Right kidney (tissue), 1 donor: ENCODE data around the gene SF3B2.
A peak's percentile ranks its signal among the peaks of the same experiment; 100 is the strongest.
"Not testable (repeated sequence)": the region's sequence is repeated elsewhere in the genome, so short reads cannot be mapped to it uniquely, and the experiment has no call there.

Experiments
- DNase-seq: peaks from one replicate; pipeline ENCODE4 v3.0.0-alpha.2; 2016

SF3B2 gene

DNA sequence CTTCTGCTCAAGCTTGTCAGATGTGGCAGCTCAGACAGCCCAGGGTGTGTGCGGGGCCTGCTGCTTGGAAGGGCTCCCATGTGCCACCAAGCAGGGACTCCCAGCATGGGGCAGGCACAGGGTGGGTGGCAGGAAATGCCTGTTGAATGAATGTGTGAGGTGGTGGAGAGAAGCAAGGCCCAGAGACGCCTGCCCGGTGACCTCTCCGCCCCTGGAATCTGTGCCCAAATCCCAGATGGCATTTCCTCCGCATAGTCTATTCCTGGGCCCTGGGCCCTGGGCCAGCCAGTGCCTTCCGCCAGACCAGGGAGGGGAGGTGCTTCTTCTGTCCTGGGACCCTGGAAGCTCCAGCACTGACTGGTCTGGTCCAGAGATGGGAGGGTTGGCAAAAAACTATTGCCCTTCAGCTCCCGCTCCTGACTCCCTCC lies 36.7 kb upstream of the SF3B2 start:
- DNase-seq: no peak

DNA sequence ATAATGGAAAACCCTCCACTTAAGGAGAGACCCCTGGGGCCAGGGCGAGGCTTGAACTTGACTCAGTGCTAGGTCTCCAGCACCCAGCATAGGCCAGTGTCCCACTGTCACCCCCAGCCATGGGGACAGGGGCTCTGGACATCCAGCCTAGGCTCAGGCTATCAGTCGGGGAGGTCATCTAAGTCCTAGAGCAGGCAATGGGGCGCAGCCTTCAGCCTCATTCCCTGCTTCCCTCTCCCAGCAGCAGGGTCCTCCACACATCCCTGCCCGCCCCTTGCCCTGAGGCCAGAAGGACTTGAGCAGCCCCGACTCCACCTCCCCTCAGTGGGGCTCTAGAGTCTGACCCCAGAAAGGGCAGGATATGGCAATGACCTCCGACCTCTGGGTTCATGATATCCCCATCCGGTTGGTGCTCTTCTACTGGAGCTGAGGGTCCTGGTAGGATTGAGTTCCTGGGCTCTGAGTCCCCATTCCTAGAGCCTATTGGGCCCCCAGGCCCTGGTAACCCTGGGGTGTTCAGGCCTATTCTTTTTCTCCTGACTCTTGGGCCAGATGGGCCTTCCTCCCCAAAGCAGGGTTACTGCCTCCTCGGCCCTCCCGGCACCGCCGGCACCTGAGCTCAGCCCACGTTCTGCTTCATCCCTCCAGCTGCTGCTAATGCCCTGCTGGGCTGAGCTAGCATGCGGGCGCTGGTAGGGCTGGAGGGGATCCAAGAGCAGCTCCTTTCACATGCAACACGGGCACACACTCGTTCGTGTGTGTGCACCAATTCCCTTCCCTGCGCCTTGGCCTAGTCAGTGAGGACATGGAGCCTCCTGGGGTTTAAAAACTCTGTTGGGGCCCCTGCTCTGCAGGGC lies 36.0 kb upstream of the SF3B2 start:
- DNase-seq: no peak

- DNase-seq: no peak
Observed at GRCh38 chr11:66016793-66017177, 35.4 kb upstream of the SF3B2 start.

DNA sequence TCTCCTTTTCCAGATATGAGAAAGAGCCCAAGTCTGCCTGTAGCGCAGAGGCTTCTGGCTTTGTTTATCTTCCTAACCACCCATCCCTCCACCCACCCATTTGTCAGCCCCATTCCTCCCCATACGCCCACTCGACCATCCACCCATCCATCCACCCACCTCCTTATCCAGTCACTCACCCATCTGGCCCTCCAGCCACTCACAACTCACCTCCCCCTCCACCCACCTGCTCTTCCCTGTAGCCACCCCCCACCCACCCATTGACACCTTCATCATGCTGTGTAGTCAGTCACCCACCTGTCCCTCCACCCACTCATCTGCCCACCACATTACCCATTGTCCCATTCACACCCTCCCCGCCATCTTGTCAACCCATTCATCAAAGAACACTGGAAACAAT lies 34.8 kb upstream of the SF3B2 start:
- no peak for DNase-seq

GRCh38 chr11:66020212-66020611 lies 32.0 kb upstream of the SF3B2 start:
- no peak for DNase-seq

- DNase-seq: no peak
Observed at GRCh38 chr11:66020618-66021357, 31.4 kb upstream of the SF3B2 start.

DNA sequence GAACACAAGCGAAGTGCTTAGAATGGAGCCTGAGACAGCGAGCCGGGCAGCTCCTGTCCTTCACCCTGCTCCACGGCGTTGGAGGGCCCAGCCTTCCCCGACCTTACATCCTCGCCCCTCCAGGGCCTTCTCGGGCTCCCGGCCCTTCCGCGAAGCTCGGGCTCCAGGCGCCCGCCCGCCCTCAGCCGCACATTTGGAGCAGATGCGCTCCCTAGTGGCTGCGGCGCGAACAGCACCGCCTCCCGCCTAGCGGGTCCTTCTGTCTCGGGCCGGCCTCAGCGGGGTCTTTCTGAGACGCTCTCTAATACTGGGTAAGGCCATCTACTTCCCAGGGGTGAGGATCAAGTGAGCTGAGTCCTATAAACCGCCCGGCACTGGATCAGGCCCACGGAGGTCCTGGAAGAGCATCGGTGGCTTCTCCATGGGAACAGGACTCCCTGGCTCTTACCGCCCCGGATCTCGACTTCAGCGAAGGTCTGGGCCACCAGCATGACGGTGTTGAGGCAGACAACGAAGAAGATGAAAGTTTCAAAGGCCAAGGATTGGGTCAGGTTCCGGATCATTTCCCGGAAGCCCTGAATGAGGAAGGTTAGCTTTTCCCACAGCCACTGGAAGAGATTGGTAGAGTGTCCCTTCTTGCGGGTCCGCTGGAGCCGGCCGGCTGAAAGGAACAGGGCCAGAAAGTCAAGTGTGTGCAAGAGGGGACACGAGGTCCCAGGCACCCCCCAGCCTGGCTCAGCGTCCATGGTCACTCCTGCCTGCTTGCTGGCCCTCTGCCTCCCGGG lies 29.6 kb upstream of the SF3B2 start:
- peak; percentile 78 for DNase-seq

DNA sequence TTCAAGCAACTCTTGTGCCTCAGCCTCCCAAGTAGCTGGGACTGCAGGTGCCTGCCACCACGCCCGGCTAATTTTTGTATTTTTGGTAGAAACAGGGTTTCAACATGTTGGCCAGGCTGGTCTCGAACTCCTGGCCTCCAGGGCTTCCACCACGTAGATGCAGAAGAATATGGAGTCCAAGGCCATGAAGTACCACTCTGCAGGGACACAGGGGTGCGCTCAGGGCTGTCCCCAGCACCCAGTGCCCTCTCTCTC lies 29.1 kb upstream of the SF3B2 start:
- not testable (repeated sequence) for DNase-seq

DNA sequence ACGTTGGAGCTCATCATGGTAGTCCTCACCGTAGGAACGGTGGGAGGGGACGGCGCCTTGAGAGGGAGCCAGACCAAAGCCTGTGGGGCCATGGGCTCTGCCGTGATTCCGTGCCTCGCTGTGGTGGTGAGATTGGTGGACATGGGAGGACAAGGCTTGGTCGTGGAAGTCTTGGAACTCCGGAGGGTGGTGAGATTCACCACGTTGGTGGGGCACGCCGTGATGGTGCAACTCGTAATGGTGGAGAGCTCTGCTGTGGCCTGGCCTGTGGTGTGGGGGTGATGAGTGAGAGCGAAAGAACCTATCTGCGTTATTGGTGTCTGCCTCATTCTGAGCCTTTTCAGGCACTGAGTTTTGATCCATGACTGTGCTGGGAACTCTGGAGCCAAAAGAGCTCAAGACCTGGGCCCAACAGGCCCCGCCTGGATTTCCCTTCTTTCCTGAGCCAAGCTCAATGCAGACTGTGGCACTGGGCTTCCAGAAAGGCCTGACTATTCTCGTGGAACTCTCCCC lies 26.1 kb upstream of the SF3B2 start, which contains the start of gene CATSPER1:
TSS of gene CATSPER1 (minus strand) at position 463 of the 513 bp plus-strand sequence. CDS start at position 363, 100 bp downstream.
- DNase-seq: no peak

GRCh38 chr11:66032957-66033735 lies 19.0 kb upstream of the SF3B2 start:
- no peak for DNase-seq

DNA sequence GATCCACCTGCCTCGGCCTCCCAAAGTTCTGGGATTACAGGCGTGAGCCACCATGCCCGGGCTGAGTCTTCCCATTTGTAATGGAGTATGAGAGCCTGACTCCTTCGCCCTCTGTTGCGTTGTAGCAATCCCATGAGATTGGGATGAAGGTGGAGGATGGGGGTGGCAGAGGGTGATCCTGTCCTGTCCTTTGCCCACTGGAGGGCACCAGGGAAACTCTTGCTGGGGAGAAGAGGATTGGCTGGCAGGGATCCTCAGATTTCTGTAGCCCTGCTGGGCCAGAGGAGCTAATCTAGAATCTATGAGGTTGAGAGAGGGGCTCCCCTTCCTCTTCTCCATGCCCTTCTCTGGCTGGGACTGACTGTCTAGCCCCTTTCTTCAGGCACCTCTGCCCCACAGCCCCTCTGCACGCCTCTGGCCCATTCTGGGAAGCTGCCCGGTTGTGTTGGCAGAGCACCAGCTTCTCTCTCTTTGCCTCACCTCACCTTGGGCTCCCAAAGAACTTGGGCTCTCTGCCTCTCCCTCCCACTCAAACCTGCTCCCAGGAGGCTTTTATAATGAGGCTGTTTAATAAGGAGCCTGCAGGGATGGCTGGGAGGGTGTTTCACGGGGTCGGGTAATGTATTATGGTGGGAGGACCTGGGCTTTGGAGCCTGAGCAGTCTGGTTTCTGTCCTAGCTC lies 16.4 kb upstream of the SF3B2 start:
- no peak for DNase-seq

DNA sequence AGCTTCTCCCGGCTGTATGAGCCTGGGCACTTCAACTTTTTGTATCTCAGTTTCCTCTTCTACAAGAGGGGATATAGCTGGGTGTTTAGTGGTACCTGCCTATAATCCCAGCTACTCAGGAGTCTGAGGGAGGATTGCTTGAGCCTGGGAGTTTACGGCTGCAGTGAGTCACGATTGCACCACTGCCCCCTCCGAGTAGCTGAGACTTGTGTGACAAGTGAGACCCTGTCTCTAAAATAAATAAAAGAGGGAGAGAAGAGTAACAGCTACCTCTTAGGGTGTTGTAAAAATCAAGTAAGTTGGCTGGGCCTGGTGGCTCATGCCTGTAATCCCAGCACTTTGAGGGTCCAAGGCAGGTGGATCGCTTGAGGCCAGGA lies 15.8 kb upstream of the SF3B2 start:
- DNase-seq: no peak

DNA sequence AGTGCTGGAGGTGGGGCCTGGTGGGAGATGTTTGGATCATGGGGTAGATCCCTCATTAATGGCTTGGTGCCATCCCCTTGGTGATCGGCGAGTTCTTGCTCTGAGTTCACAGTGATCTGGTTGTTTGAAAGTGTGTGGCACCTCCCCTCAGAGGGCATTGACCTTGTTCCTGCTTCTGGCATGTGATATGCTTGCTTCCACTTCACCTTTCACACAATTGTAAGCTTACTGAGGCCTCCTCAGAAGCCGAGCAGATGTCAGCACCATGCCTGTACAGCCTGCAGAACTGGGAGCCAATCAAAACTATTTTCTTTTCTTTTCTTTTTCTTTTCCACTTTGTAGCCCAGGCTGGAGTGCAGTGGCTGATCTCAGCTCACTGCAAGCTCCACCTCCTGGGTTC lies 14.8 kb upstream of the SF3B2 start:
- no peak for DNase-seq

GRCh38 chr11:66039765-66040164 lies 12.4 kb upstream of the SF3B2 start:
- no peak for DNase-seq

DNA sequence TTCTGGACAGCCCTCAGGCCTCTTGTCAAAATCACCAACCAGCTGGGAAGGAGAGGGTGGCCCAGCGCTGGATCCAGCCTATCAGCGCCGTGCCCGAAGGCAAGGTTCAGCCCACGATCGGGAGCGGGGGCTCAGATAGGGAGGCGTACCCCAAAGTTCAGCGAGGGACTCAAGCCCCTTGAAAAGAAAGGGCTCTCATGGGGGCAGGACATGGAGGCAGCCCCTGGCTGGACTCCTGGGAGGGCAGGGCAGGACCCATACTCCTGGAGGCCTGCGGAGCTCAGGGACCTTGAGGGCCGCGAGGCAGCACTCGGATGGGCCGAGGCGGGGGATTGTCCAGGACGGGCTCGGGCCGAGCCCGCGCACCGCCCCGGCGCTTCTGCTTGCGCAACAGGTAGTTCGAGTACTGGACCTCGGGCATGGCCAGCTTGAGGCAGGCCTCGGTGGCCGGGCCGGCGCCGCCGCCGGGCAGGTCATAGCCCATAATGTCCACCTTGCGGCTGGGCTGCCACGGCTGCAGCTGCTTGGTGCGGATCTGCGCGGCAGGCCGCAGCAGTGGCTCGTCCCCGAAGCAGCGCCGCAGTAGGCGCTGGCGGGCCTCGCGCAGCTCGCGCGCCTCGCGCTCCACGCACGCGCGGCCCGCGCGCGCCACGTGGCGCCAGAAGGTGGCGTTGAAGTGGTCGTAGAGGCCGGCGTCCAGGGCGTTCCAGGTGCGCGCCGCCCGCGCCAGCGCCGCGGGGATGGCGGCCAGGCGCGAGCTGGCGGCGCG lies 9.8 kb upstream of the SF3B2 start:
- no peak for DNase-seq

DNA sequence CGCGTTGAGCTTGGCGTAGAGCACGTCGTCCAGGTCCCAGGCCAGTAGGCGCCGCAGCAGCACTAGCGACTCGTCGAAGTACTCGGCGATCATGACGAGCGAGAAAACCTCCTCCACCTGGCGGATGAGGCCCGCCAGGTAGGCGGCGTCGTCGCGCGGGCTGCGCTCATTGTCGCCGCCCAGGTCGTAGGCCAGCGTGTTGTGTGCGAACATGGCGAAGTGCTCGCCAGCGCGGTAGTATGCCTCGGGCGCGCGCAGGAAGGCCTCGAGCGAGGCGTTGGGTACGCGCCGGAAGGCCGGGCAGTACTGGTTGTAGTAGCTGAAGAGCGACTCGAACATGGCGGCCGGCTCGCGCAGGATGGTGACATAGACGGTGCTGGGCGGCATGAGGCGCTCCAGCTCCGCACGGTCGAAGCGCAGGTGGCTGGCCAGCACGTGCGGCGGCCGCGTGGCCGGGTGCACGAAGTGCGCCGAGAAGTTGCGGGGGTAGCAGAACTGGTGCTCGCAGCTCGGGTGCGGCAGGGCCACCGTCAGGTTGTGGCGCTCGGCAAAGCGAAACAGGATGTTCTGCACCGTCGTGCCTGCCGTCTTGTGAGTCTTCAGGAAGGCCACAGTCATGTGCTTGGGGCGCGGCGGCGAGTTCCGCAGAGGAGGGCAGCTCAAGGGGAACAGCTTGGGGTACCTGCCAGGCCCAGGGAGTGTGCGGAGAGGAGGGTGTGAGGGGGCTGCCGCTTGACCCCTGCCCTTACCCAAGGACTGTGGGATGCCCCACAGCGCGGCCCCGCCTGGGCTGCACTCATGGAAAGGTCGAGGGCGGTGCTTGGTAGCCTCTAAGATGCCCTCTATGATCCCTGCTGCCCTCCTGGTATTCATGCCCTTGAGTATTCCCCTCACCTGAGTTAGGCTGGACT lies 8.9 kb upstream of the SF3B2 start:
- no peak for DNase-seq

DNA sequence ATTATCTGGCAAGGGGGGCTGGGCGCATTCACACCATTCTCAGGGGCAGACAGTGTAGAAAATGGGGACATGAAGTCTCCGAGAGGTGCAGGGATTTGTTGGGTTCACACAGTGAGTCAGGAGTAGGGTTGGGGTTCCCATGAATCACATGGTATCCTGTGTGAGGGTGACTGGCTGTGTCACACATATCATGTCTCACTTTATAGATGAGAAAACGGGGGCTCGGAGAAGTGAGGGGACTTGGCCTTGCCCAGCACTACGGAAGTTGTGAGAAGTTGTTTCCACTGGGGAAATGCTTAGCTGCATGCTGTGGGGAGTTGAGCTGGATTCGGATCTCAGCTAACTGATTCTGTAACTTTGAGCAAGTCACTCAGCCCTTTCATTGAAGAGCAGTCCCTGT lies 7.4 kb upstream of the SF3B2 start:
- DNase-seq: no peak

DNA sequence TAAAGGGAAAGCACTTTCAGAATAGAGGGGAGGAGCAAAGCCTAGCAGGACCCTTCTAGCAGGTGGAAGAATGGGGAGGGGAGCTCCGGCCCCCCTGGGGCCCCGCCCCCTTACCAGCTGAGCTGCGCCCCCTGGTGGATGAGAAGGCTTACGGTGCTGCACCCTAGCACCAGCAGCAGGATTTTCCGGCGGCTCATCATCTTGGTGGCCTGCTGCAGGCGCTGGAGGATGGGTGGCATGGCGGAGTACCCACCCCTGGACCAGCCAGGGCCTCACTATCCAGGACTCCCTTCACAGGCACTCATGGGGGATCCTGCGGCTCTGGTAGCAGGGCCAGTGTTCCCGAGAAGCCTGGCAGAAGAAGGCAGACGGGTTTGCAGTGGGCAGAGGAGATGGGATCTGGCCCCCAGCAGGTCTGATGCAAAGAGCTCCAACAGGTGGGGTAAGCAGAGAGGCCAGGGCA lies 7.0 kb upstream of the SF3B2 start:
- peak; percentile 67 for DNase-seq

DNA sequence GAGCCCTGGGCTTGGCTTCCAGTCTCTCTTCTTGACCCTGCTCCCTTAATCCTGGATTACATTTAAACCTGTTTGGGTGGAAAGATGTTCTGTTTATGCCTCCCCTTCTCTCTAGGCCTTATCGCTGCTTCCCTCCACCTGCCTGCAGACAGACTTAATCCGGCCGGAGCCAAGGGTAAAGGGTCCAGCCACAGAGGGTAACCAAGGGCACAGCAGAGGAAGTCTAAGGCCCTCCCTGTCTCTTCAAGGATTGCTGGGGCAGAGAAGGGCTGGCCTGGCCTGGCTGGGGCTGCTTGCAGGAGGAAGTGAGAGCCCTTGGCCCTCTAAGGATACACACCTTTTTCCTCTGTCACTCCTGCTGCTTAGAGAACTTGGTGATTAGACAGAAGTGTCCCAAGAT lies 5.3 kb upstream of the SF3B2 start:
- DNase-seq: no peak
